HG03558 (cell line): ENCODE measurements around the gene APLF.
"Not testable (repeated sequence)": the region's sequence is repeated elsewhere in the genome, so short reads cannot be mapped to it uniquely, and the experiment has no call there.

Experiments used
- ATAC-seq: cut with Tn5 transposase; IDR thresholded peaks from one replicate; pipeline ENCODE4 v1.9.1; 2021; ENCODE audit warnings: moderate number of reproducible peaks; ENCODE audit not compliant: unreplicated experiment; ENCODE audit errors: extremely low read depth

Gene APLF

GRCh38 chr2:68566362-68566761 is 99.0 kb downstream of the APLF start:
- no peak for ATAC-seq

GRCh38 chr2:68568116-68568515 is 100.7 kb downstream of the APLF start:
- no peak for ATAC-seq

GRCh38 chr2:68569604-68570003 is 102.2 kb downstream of the APLF start:
- ATAC-seq, result no peak

- ATAC-seq, result not testable (repeated sequence)
Observed at GRCh38 chr2:68570434-68570833, 103.0 kb downstream of the APLF start.

GRCh38 chr2:68574202-68574791 is 106.9 kb downstream of the APLF start:
- ATAC-seq, result no peak

GRCh38 chr2:68577183-68577582 is 109.8 kb downstream of the APLF start:
- no peak for ATAC-seq

- no peak for ATAC-seq
Observed at GRCh38 chr2:68579689-68580088, 112.3 kb downstream of the APLF start.

GRCh38 chr2:68588589-68588988 is 121.2 kb downstream of the APLF start:
- ATAC-seq, result no peak

GRCh38 chr2:68589963-68590362 is 122.6 kb downstream of the APLF start:
- ATAC-seq, result no peak

- ATAC-seq, result no peak
Observed at GRCh38 chr2:68590702-68591101, 123.3 kb downstream of the APLF start.

GRCh38 chr2:68591225-68591624 is 123.8 kb downstream of the APLF start:
- no peak for ATAC-seq

GRCh38 chr2:68594041-68594440 is 126.7 kb downstream of the APLF start:
- no peak for ATAC-seq

- ATAC-seq, result no peak
Observed at GRCh38 chr2:68594674-68595492, 127.5 kb downstream of the APLF start.

GRCh38 chr2:68595493-68595785 is 128.1 kb downstream of the APLF start:
- ATAC-seq, result not testable (repeated sequence)

GRCh38 chr2:68600495-68600894 is 133.1 kb downstream of the APLF start:
- not testable (repeated sequence) for ATAC-seq

- no peak for ATAC-seq
Observed at GRCh38 chr2:68603059-68603458, 135.7 kb downstream of the APLF start.

- no peak for ATAC-seq
Observed at GRCh38 chr2:68604077-68604476, 136.7 kb downstream of the APLF start.

GRCh38 chr2:68605939-68606338 is 138.6 kb downstream of the APLF start:
- ATAC-seq, result no peak

GRCh38 chr2:68606759-68607158 is 139.4 kb downstream of the APLF start:
- ATAC-seq, result no peak

- ATAC-seq, result no peak
Observed at GRCh38 chr2:68607837-68608236, 140.5 kb downstream of the APLF start.

- ATAC-seq, result no peak
Observed at GRCh38 chr2:68612765-68613519, 145.6 kb downstream of the APLF start.
